Liver (tissue), 9 donors: ENCODE measurements around the gene PSMD12. TPM values are rescaled to one million over a fixed set of nuclear protein-coding genes. Genes with fewer than 3 reads are reported as not detected.
"Not testable (repeated sequence)": the region's sequence is repeated elsewhere in the genome, so short reads cannot be mapped to it uniquely, and the experiment has no call there.

Experiments used
- DNase-seq: peaks from one replicate; pipeline ENCODE4 v3.0.0-alpha.2; 2017; ENCODE audit warnings: low spot score
- H3K27ac ChIP-seq, 2 donors: one replicate each; pipeline ENCODE4 v1.7.0; 2013; ENCODE audit warnings: inconsistent platforms in 2 of 2, low read length in 2 of 2, control low read depth in 1 of 2, low read depth in 1 of 2, mild to moderate bottlenecking in 1 of 2
- H3K27me3 ChIP-seq, 4 donors: one replicate each; pipeline versions ENCODE4 v1.6.1 to v1.7.0; 2013; ENCODE audit warnings: low read length in 3 of 4, inconsistent platforms in 1 of 4, mild to moderate bottlenecking in 1 of 4, moderate library complexity in 1 of 4; ENCODE audit not compliant: control insufficient read depth in 4 of 4, insufficient read depth in 4 of 4
- H3K36me3 ChIP-seq, 4 donors: one replicate each; pipeline versions ENCODE4 v1.6.1 to v1.7.0; 2013; ENCODE audit warnings: low read length in 3 of 4, mild to moderate bottlenecking in 3 of 4, low read depth in 1 of 4, moderate library complexity in 1 of 4; ENCODE audit not compliant: control insufficient read depth in 4 of 4, insufficient read depth in 3 of 4
- H3K4me1 ChIP-seq, 4 donors: one replicate each; pipeline versions ENCODE4 v1.6.1 to v1.7.0; 2013; ENCODE audit warnings: low read length in 3 of 4, mild to moderate bottlenecking in 3 of 4, moderate library complexity in 1 of 4; ENCODE audit not compliant: control insufficient read depth in 4 of 4, insufficient read depth in 4 of 4
- H3K4me3 ChIP-seq, 3 donors: one replicate each; pipeline versions ENCODE4 v1.6.1 to v1.7.0; 2013; ENCODE audit warnings: low read length in 3 of 3, control low read depth in 1 of 3, low read depth in 1 of 3, mild to moderate bottlenecking in 1 of 3
- H3K9ac ChIP-seq, 2 donors: one replicate each; pipeline ENCODE4 v1.7.0; 2013; ENCODE audit warnings: low read length in 2 of 2, mild to moderate bottlenecking in 2 of 2, moderate library complexity in 2 of 2, control low read depth in 1 of 2, low read depth in 1 of 2
- H3K9me3 ChIP-seq, 4 donors: one replicate each; pipeline versions ENCODE4 v1.6.1 to v1.7.0; 2013; ENCODE audit warnings: low read length in 3 of 4; ENCODE audit not compliant: control insufficient read depth in 4 of 4
- EGR1 ChIP-seq, 2 donors: IDR thresholded peaks; 2 replicates each; pipeline ENCODE4 v1.6.1; 2016 to 2018; ENCODE audit warnings: antibody characterized with exemption in 2 of 2, low read depth in 2 of 2
- FOXA1 ChIP-seq: IDR thresholded peaks from 2 replicates; pipeline ENCODE4 v1.6.1; 2016; ENCODE audit warnings: antibody characterized with exemption
- FOXA2 ChIP-seq: IDR thresholded peaks from 2 replicates; pipeline ENCODE4 v1.6.1; 2016; ENCODE audit warnings: antibody characterized with exemption
- HNF4G ChIP-seq: IDR thresholded peaks from 2 replicates; pipeline ENCODE4 v1.6.1; 2016; ENCODE audit warnings: antibody characterized with exemption
- JUND ChIP-seq, 2 donors: IDR thresholded peaks; 2 replicates each; pipeline ENCODE4 v1.6.1; 2016; ENCODE audit warnings: antibody characterized with exemption in 2 of 2
- NR2F2 ChIP-seq: IDR thresholded peaks from 2 replicates; pipeline ENCODE4 v1.6.1; 2016; ENCODE audit warnings: antibody characterized with exemption
- RAD21 ChIP-seq, 2 donors: IDR thresholded peaks; 2 replicates each; pipeline ENCODE4 v1.6.1; 2016; ENCODE audit warnings: antibody characterized with exemption in 2 of 2, mild to moderate bottlenecking in 2 of 2
- REST ChIP-seq: IDR thresholded peaks from 2 replicates; pipeline ENCODE4 v1.6.1; 2016; ENCODE audit warnings: antibody characterized with exemption, mild to moderate bottlenecking
- RXRA ChIP-seq, 2 donors: IDR thresholded peaks; 2 replicates each; pipeline ENCODE4 v1.6.1; 2017 to 2018; ENCODE audit warnings: antibody characterized with exemption in 2 of 2, mild to moderate bottlenecking in 1 of 2
- TAF1 ChIP-seq: conservative IDR thresholded peaks from 2 replicates; pipeline ENCODE4 v1.6.1; 2016; ENCODE audit warnings: antibody characterized with exemption, mild to moderate bottlenecking
- YY1 ChIP-seq: IDR thresholded peaks from 2 replicates; pipeline ENCODE4 v1.6.1; 2016; ENCODE audit warnings: antibody characterized with exemption, mild to moderate bottlenecking
- WGBS: extraction: QIAGEN DNeasy Blood & Tissue Kit; methylation state at CpG from one replicate; pipeline ENCODE4 v1.1.7; 2013; 5-methylcytosine and 5-hydroxymethylcytosine counted together
- polyA plus RNA-seq, 2 donors: library from polyadenylated mRNA; stranded (reverse) in 1 of 2; unstranded in 1 of 2; fragments of 200-250 nt in 1 of 2; fragments of >200 nt in 1 of 2; fragmentation: Nextera tagmentation in 1 of 2; extraction: Ambion mirVana in 1 of 2; gene quantifications; one replicate each; pipeline versions ENCODE4 v1.2.1 to v1.2.3, GENCODE V29; 2013 to 2015
- total RNA-seq, 2 donors: library from RNA; depleted of rRNA; stranded (reverse); fragments of >200 nt; gene quantifications; one replicate each; pipeline ENCODE4 v1.2.3, GENCODE V29; 2014
- donor health status: healthy.
- donor health status: healthy.
- donor health status: healthy.
- donor health status: healthy.
- donor health status: healthy.

Gene PSMD12
- total and polyA plus RNA-seq, 4 donors: 17.3 to 34.0 (median 25.7) TPM

GRCh38 chr17:67328026-67328425, 38.4 kb downstream of the PSMD12 start:
- peaks cover 0 to 4% (median 1%) of the 10 kb centered on the region in 4 donors for H3K4me1 ChIP-seq
- H3K36me3 ChIP-seq: no peaks in the 10 kb centered on the region
- H3K4me3 ChIP-seq: no peak overlapping the region
- H3K9me3 ChIP-seq: no peaks in the 10 kb centered on the region
- WGBS: 96% methylated on average over 3 of the region's 3 CpGs
- TF ChIP-seq YY1: no peak
- TF ChIP-seq FOXA1: no peak
- no peak for TF ChIP-seq NR2F2
- TF ChIP-seq FOXA2: no peak
- no peak for TF ChIP-seq JUND (IDR thresholded peaks at IDR 0.05)
- no peak for TF ChIP-seq RXRA (IDR thresholded peaks at IDR 0.05)
- no peak for TF ChIP-seq EGR1 (IDR thresholded peaks at IDR 0.05; ENCODE audit: low read depth in 2 of 2)
- TF ChIP-seq RAD21 (IDR thresholded peaks at IDR 0.05): no peak
- TF ChIP-seq HNF4G: no peak
- H3K27ac ChIP-seq: no peak overlapping the region
- no peaks in the 10 kb centered on the region for H3K27me3 ChIP-seq
- no peak overlapping the region for H3K9ac ChIP-seq
- DNase-seq: no peak

GRCh38 chr17:67326959-67327745, 39.2 kb downstream of the PSMD12 start:
- not testable (repeated sequence) for H3K36me3 ChIP-seq, H3K9ac ChIP-seq, H3K9me3 ChIP-seq, H3K4me3 ChIP-seq, H3K27me3 ChIP-seq, H3K4me1 ChIP-seq, H3K27ac ChIP-seq, DNase-seq
- 85% methylated on average over 12 of the region's 13 CpGs for WGBS

GRCh38 chr17:67326440-67326839, 39.9 kb downstream of the PSMD12 start:
- no peak for DNase-seq
- TF ChIP-seq NR2F2 (no peak), REST (no peak), RXRA (IDR thresholded peaks at IDR 0.05) (no peak), FOXA1 (no peak), YY1 (no peak)
- H3K9ac ChIP-seq: no peak overlapping the region
- no peaks in the 10 kb centered on the region for H3K9me3 ChIP-seq
- H3K27me3 ChIP-seq: no peaks in the 10 kb centered on the region
- H3K4me1 ChIP-seq: no peaks in the 10 kb centered on the region
- 93% methylated on average over 3 of the region's 3 CpGs for WGBS
- H3K27ac ChIP-seq: no peak overlapping the region
- H3K36me3 ChIP-seq: no peaks in the 10 kb centered on the region
- H3K4me3 ChIP-seq: no peak overlapping the region

- no peaks in the 10 kb centered on the region for H3K4me1 ChIP-seq
- no peak for DNase-seq
- H3K9ac ChIP-seq: no peak overlapping the region
- 93% methylated on average over 2 of the region's 2 CpGs for WGBS
- H3K27me3 ChIP-seq: no peaks in the 10 kb centered on the region
- no peaks in the 10 kb centered on the region for H3K36me3 ChIP-seq
- H3K9me3 ChIP-seq: no peaks in the 10 kb centered on the region
- H3K27ac ChIP-seq: no peak overlapping the region
- H3K4me3 ChIP-seq: no peak overlapping the region
- TF ChIP-seq TAF1 (no peak), REST (no peak), RAD21 (IDR thresholded peaks at IDR 0.05) (no peak), RXRA (IDR thresholded peaks at IDR 0.05) (no peak)
Measured at GRCh38 chr17:67324330-67324729, 42.0 kb downstream of the PSMD12 start.
